ENCODE results near the gene ANK3. TPM values are rescaled to one million over a fixed set of nuclear protein-coding genes. Genes with fewer than 3 reads are reported as not detected.

Gene ANK3
- total and polyA plus RNA-seq, 2 donors (not counting 3 experiments of a cell fraction or from before 2014, with no cell fraction given): 0.88 to 8.5 TPM

DNA sequence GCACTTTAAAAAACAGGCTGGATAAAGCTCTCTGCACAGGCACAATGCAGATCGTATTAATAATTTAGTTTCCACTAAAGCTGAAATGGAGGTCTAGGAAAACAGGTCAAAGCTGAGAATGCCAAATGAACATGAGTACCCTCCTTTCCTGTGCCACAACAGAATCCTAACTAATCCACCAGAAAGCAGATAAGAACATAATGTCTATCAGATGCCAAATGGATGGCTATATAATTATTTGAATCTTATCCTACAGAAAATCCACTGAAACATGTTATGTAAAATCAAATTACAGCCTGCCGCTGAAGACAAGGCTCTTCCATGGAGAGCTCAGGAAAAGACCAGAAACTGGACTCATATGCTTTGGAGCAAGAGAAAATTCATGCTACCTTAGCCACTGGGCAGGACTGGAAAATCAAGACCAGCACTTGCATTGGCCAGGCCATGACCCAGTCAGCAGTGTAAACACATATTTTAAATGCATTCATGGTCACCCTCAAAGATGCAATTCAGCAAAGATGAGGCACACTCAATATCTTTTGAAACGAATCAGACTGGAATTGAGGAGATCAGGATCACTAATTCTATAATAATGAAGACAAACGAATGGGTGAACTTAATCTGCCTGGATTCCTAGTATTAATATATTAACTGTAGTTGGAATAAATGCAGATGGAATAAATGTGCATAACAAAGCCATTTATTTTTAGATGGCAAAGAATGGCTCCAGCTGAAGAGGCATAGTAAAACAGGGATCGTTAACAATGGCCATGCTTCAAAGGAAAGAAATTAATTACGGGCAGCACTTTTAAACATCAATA is 13.2 kb downstream of the ANK3 start:
- no peak overlapping the region for H3K9ac ChIP-seq (replicated peaks; ENCODE audit: extremely low read depth, insufficient read depth, low read length)
- H3K9me3 ChIP-seq (replicated peaks; ENCODE audit: control insufficient read depth, insufficient read depth, low read length): no peaks in the 10 kb centered on the region
- H3K79me2 ChIP-seq (ENCODE audit: control insufficient read depth, insufficient read depth, low read length): no peaks in the 10 kb centered on the region
- no peak overlapping the region for H3K4me3 ChIP-seq (replicated peaks in 1 of 3; ENCODE audit: insufficient read depth in 1 of 3, low read depth in 1 of 3, low read length in 3 of 3)
- DNase-seq (ENCODE audit: low read depth, low spot score) (no peak), FAIRE-seq (no peak)
- TF ChIP-seq, protein P1, sequence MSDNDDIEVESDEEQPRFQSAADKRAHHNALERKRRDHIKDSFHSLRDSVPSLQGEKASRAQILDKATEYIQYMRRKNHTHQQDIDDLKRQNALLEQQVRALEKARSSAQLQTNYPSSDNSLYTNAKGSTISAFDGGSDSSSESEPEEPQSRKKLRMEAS (IDR thresholded peaks at IDR 0.05; ENCODE audit: insufficient read depth, insufficient read length): no peak
- TF ChIP-seq POLR2AphosphoS5 (IDR thresholded peaks at IDR 0.05; ENCODE audit: insufficient read depth, low read depth, low read length) (no peak), MYC (IDR thresholded peaks at IDR 0.05; ENCODE audit: low read depth, low read length) (no peak), POLR2A (IDR thresholded peaks at IDR 0.05; ENCODE audit: low read depth, low read length) (no peak), JUN (IDR thresholded peaks at IDR 0.05; ENCODE audit: borderline replicate concordance, insufficient read depth, insufficient read length, low read depth) (no peak), FOS (IDR thresholded peaks at IDR 0.05; ENCODE audit: borderline replicate concordance, insufficient read depth, low read length) (no peak), GATA2 (IDR thresholded peaks at IDR 0.05; ENCODE audit: insufficient read depth, insufficient read length, low read depth, low read length) (no peak), EZH2 (IDR thresholded peaks at IDR 0.05; ENCODE audit: borderline replicate concordance, low read depth, low read length, severe bottlenecking) (no peak)
- TF ChIP-seq, protein P2, sequence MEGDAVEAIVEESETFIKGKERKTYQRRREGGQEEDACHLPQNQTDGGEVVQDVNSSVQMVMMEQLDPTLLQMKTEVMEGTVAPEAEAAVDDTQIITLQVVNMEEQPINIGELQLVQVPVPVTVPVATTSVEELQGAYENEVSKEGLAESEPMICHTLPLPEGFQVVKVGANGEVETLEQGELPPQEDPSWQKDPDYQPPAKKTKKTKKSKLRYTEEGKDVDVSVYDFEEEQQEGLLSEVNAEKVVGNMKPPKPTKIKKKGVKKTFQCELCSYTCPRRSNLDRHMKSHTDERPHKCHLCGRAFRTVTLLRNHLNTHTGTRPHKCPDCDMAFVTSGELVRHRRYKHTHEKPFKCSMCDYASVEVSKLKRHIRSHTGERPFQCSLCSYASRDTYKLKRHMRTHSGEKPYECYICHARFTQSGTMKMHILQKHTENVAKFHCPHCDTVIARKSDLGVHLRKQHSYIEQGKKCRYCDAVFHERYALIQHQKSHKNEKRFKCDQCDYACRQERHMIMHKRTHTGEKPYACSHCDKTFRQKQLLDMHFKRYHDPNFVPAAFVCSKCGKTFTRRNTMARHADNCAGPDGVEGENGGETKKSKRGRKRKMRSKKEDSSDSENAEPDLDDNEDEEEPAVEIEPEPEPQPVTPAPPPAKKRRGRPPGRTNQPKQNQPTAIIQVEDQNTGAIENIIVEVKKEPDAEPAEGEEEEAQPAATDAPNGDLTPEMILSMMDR (IDR thresholded peaks at IDR 0.05; ENCODE audit: extremely low read depth in 1 of 2, insufficient read depth in 1 of 2, low read depth in 1 of 2, low read length in 2 of 2): no peak
- intact Hi-C loops (cut with micrococcal nuclease): no loop called here
- no peaks in the 10 kb centered on the region for H3K4me1 ChIP-seq (ENCODE audit: control insufficient read depth, extremely low read depth, insufficient read depth, low read length)
- BruUV-seq (replicated peaks): no TSS peak
- CTCF ChIA-PET: no interaction called here
- no peak overlapping the region for H3K4me2 ChIP-seq (ENCODE audit: insufficient read depth, low read length)
- POLR2A ChIA-PET: no interaction called here
- H4K20me1 ChIP-seq (replicated peaks; ENCODE audit: control insufficient read depth, extremely low read depth, insufficient read depth, low read length): no peaks in the 10 kb centered on the region
- H2AFZ ChIP-seq (ENCODE audit: low read depth, low read length): no peak overlapping the region
- H3K36me3 ChIP-seq (ENCODE audit: control insufficient read depth in 2 of 2, extremely low read depth in 1 of 2, insufficient read depth in 2 of 2, low read length in 2 of 2): no peaks in the 10 kb centered on the region
- no peaks in the 10 kb centered on the region for H3K27me3 ChIP-seq (ENCODE audit: control insufficient read depth in 2 of 2, insufficient read depth in 2 of 2, low read length in 2 of 2)
- H3K27ac ChIP-seq (ENCODE audit: insufficient read depth, low read depth, low read length): no peak overlapping the region
- no peaks in the 10 kb centered on the region for H3K9me1 ChIP-seq (replicated peaks; ENCODE audit: control insufficient read depth, extremely low read depth, insufficient read depth, low read length)
- dilution Hi-C loops (cut with MboI; ENCODE audit: extremely low pct_ligation_motif_present, low sequenced_read_pairs): no loop called here
